ENCODE data around the gene MYCL. TPM values are rescaled to one million over a fixed set of nuclear protein-coding genes. Genes with fewer than 3 reads are reported as not detected.
A peak's percentile ranks its signal among the peaks of the same experiment; 100 is the strongest.
"Not testable (repeated sequence)": the region's sequence is repeated elsewhere in the genome, so short reads cannot be mapped to it uniquely, and the experiment has no call there.

MYCL gene
- polyA plus RNA-seq, 3 donors: 6.7 to 8.0 (median 7.1) TPM

GRCh38 chr1:39894884-39895495, 6.7 kb downstream of the MYCL start:
- DNase-seq (ENCODE audit: low read depth in 3 of 3, low spot score in 2 of 3): no peak

DNA sequence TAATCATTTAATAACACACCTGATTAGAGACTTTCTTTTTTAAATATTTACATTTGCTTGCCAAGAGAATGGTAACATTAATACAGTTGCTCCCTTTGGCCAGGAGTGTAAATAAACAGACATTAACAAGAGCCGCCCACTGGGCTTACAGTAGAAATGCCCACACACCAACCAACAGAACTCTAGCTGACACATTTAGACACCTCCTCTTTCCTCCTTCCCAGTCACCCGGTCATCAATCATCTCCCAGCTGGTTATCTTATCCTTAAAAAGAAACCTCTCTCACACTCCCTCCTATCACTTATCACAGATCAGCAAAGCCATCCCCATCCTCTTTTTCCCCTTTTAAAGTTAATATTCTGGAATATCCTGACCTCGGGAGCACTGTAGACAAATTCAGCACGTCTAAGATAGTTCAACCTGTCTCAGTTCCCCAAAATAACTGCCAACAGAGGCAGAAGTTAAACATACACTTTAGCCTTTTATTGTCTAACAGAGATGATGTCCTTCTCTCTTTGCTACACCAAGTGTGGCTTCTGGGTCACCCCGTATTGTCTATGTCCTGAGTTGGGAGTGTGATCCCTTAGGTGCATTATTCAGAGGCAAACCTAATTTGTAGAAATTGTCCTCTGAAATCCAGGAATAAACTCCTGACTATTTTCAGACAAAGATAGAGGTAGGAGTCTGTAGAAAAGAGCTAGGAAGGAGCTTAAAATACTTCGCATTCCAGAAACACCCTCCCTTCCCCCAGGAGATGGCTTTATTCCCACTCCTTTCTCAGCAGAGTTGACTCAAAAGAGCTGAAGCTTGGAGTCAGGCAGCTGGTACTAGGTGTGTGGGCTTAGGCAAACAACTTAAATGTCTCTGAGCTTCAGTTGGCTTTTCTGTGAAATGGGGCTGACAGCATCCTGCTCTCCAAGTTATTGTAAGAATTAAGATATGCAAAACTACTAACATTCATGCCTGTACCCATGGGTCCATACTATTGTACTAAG, 8.8 kb downstream of the MYCL start:
- peak in 1 of 3 donors; percentile 50 for DNase-seq (ENCODE audit: low read depth in 3 of 3, low spot score in 2 of 3)

DNA sequence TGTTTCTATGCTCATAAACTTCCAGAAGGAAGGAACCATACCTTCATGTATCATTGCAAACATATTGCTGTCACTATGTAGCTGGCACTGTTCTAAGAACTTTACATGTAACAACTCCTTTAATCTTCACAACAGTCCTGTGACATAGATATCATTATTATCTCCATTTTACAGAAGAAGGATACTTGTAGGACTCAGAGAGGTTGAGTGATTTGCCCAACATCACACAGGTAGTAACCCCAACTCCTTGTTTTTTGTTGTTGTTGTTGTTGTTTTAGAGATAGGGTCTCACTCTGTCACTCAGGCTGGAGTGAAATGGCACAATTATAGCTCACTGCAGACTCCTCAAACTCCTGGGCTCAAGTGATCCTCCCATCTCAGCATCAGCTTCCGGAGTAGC, 10.8 kb downstream of the MYCL start:
- no peak for DNase-seq (ENCODE audit: low read depth in 3 of 3, low spot score in 2 of 3)

DNA sequence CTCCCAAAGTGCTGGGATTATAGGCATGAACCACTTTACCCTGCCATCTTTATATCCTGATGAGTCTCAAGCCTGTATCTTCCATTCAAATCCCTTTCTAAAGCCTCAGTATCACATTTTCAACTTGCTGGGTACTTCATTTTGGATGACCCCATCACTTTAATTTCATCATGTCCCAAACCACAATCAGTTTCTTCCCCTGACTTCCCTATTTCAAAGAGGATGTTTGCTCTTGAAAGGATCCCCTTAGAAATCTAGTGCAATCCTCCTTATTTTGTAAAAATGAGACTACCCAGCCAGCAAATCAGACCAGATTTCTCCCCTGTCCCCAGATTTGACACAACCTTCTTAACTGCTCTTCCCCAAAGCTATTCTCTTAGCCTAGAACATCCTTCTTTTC, 11.4 kb downstream of the MYCL start:
- DNase-seq (ENCODE audit: low read depth in 3 of 3, low spot score in 2 of 3): no peak

GRCh38 chr1:39886757-39887231, 14.9 kb downstream of the MYCL start:
- no peak for DNase-seq (ENCODE audit: low read depth in 3 of 3, low spot score in 2 of 3)

- DNase-seq (ENCODE audit: low read depth in 3 of 3, low spot score in 2 of 3): no peak
Observed at GRCh38 chr1:39885516-39885915, 16.2 kb downstream of the MYCL start.

DNA sequence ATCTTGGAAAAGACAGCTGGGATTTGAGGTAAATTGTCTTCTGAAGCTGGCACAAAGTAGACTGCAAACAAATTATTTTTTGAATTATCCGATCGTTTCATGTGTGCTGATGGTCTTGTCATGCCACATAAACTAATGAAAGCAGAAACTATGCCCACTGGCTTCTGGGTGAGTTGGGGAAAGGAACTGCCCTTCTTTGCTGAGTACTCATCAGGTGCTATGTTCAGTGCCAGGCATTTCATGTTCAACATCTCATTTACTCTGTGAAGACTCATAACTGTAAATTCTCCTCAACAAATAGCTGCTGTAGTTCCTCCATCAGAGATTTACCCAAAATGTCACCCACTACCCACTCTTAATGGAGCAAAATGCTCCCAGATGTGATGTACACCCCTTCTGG, 19.6 kb downstream of the MYCL start:
- DNase-seq (ENCODE audit: low read depth in 3 of 3, low spot score in 2 of 3): no peak

DNA sequence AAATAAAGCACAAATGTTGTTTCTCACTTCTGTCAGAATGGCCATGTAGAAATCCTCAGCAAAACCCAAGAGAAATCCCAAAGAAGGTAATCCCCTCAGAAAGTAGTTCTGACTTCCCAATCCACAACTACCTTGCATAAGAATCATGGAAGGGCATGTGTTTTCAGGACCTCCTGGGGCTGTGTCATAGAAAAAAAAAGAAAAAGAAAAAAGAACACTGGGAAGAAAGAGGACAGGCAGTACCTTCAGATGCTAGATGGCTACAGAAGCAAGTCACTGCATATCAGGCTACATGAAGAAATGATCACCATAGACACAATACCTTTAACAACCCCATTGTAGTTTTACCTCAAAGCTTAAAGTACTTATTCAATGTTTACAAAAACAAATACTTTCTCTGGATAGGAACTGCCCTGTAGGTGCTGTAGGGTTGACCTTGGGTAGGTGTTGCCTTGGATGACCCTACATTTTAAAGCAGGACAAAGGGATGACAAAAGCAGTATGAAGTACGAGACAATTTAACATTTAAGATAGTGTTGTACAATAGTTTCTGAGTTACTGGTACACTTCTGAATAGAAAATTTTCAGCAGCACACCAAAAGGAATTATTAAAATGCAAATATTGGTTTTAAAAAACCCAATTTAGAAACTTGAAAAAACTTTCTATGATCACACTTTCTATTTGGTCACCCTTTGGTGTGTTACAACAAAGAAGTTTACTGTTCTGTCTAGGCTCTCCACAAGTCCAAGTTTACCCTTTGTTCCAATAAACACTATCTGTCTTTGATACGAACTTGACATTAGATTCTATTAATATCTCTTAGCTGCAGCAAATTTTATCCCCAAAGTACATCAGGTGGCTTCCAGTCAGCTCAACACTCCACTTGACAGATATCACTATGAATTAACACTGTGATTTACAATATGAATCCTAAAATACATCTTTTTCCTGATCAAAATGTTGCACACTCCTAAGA, 23.4 kb downstream of the MYCL start:
- DNase-seq (ENCODE audit: low read depth in 3 of 3, low spot score in 2 of 3): no peak

GRCh38 chr1:39877231-39877778, 24.4 kb downstream of the MYCL start:
- DNase-seq (ENCODE audit: low read depth in 3 of 3, low spot score in 2 of 3): no peak

- no peak for DNase-seq (ENCODE audit: low read depth in 3 of 3, low spot score in 2 of 3)
Observed at GRCh38 chr1:39876144-39876543, 25.6 kb downstream of the MYCL start.

DNA sequence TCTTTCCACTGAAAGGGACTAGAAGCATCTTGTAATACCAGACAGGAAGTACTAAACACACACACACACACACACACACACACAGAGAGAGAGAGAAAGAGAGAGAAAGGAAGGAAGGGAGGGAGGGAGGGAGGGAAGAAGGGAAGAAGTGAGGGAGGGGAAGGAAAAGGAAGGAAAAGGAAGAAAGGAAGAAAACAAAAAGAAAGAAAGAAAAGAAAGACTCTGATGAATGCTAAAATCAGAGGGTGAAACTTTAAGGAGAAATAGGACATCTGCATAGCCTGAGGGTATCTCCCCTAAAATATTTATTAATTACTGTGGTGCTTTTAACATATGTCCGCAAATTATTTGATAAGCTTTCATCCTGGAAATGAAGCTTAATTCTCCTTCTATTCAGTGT, 29.0 kb downstream of the MYCL start:
- no peak for DNase-seq (ENCODE audit: low read depth in 3 of 3, low spot score in 2 of 3)

DNA sequence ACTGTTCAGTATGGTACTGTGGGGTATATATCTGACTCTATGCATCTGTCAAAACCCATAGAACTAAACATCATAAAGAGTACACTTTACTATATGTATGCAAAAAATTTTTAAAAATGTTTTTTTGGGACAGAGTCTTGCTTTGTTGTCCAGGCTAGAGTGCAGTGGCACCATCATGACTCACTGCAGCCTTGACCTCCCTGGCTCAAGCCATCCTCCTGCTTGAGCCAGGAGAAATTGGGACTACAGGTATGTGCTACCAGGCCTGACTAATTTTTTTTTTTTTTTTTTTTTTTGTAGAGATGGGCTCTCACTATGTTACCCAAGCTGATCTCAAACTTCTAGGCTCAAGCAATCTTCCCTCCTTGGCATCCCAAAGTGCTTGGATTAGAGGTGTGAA, 29.9 kb downstream of the MYCL start:
- DNase-seq (ENCODE audit: low read depth in 3 of 3, low spot score in 2 of 3): no peak

DNA sequence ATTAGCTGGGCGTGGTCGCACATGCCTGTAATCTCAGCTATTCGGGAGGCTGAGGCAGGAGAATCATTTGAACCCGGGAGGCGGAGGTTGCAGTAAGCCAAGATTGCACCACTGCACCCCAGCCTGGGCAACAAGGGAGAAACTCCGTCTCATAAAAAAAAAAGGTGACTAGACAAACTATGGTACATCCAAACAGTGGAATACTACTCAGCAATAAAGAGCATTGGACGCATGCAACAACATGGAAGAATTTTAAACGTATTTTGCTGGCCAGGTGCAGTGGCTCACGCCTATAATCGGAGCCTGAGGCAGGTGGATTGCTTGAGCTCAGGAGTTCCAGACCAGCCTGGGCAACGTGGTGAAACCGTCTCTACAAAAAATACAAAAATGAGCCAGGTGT, 30.7 kb downstream of the MYCL start:
- not testable (repeated sequence) for DNase-seq (ENCODE audit: low read depth in 3 of 3, low spot score in 2 of 3)

GRCh38 chr1:39869538-39870112, 32.1 kb downstream of the MYCL start:
- DNase-seq (ENCODE audit: low read depth in 3 of 3, low spot score in 2 of 3): not testable (repeated sequence)

DNA sequence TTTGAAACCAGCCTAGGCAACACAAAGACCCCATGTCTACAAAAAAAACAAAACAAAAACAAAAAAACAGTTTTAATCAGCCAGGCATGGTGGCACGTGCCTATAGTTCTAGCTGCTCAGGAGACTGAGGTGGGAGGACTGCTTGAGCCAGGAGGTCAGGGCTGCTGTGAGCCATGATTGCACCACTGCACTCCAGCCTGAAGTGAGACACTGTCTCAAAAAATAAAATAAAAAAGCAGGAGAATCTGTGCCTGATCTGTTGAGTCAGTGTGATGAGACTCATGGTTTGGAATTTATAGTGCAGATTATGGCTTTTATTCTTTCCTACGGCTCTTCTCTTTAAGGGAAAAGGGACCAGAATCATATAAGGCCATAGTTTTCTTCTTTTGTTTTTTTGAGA, 35.0 kb downstream of the MYCL start:
- no peak for DNase-seq (ENCODE audit: low read depth in 3 of 3, low spot score in 2 of 3)

- DNase-seq (ENCODE audit: low read depth in 3 of 3, low spot score in 2 of 3): no peak
Observed at GRCh38 chr1:39865762-39866161, 36.0 kb downstream of the MYCL start.

DNA sequence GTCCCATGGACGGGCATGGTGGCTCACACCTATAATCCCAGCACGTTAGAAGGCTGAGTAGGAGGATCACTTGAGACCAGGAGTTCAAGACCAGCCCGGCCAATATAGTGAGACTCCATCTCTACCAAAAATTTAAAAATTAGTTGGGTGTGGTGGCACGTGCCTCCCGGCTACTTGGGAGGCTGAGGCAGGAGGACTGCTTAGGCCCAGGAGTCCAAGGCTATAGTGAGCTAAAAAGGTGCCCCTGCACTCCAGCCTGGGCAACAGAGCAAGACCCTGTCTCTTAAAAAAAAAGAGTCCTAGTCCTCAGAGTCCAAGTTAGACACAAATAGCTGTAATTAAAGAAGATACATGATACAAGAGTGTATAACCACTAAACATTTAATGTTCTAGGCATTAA, 38.5 kb downstream of the MYCL start:
- no peak for DNase-seq (ENCODE audit: low read depth in 3 of 3, low spot score in 2 of 3)

DNA sequence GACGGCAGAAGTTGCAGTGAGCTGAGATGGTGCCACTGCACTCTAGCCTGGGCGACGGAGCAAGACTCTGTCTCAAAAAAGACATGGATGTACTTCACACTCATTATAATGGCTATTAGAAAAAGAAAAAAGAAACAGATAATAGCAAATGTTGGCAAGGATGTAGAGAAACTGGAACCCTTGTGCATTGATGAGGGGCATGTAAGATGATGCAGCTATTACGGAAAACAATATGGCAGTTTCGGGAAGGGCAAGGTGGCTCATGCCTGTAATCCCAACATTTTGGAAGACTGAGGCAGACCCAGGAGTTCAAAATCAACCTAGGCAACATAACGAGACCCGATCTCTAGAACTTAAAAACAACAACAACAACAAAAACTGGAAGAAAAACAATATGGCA, 40.7 kb downstream of the MYCL start:
- DNase-seq (ENCODE audit: low read depth in 3 of 3, low spot score in 2 of 3): no peak

DNA sequence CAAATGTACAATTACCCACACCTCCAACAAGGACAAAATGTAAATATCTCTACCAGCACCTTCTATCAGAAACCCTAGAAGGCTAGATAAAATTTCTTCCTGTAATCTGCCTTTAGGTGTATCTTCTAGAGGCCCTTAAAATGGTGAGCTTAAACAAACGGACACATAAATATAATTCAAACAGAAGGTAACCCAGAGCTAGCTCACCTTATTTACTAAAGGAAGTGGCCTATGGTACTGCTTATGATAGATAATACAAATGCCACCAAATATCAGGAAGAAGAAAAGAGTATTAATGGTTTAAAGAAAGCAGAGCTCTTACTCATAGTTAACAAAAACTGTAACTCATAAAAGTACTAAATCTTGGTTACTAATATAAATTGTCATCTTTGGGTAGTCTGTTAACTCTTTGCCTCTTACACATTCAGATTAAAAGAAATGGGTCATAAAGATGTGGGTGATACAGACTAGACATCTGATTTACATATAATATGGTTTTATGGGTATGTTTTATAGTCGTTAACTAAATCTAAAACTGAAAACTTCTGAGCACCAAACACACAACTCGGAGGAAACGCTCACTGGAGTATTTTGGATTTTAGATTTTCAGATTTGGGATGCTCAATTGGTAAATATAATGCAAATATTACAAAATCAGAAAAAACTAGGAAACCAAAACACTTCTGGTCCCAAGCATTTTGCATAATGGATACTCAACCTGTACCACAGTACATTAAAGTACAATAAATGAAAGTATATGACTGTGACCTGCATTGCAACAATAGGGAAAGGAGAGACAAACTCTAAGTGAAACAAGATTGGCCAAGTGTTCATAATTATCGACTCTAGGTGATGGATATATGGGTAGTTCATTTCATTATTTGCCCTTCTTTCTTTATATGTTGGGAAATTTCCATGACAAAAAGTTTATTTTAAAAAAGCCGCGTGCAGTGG, 41.6 kb downstream of the MYCL start:
- no peak for DNase-seq (ENCODE audit: low read depth in 3 of 3, low spot score in 2 of 3)
